Measurements from ENCODE around the gene RALGAPA1.

GRCh38 chr14:35678403-35679028 lies 130.6 kb downstream of the RALGAPA1 start:
- TF ChIP-seq ZNF20 (CRISPR knock-in tag; IDR thresholded peaks at IDR 0.05) (no peak), MXD3 (CRISPR knock-in tag; IDR thresholded peaks at IDR 0.05) (no peak), BCLAF1 (IDR thresholded peaks at IDR 0.05) (no peak)
- TF ChIP-seq, protein P1, sequence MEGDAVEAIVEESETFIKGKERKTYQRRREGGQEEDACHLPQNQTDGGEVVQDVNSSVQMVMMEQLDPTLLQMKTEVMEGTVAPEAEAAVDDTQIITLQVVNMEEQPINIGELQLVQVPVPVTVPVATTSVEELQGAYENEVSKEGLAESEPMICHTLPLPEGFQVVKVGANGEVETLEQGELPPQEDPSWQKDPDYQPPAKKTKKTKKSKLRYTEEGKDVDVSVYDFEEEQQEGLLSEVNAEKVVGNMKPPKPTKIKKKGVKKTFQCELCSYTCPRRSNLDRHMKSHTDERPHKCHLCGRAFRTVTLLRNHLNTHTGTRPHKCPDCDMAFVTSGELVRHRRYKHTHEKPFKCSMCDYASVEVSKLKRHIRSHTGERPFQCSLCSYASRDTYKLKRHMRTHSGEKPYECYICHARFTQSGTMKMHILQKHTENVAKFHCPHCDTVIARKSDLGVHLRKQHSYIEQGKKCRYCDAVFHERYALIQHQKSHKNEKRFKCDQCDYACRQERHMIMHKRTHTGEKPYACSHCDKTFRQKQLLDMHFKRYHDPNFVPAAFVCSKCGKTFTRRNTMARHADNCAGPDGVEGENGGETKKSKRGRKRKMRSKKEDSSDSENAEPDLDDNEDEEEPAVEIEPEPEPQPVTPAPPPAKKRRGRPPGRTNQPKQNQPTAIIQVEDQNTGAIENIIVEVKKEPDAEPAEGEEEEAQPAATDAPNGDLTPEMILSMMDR (CRISPR knock-in tag; IDR thresholded peaks at IDR 0.05) = no peak
